SK-N-SH (cell line): Measurements from ENCODE around the gene FRRS1. TPM values are rescaled to one million over a fixed set of nuclear protein-coding genes. Genes with fewer than 3 reads are reported as not detected.

Source experiments
- CTCF ChIA-PET: fragments of 300-600, 350-600 bp; formaldehyde crosslinking; extraction: SDS; loops from one replicate; lab custom pipeline; 2021; lab: Yijun Ruan, JAX
- POLR2A ChIA-PET: fragments of 350-600 bp; sonication (Branson Sonifier 250); formaldehyde crosslinking; extraction: SDS; loops from one replicate; lab custom pipeline; 2020; ENCODE audit warnings: antibody characterized with exemption, inconsistent platforms; lab: Yijun Ruan, JAX
- DNase-seq: peaks from one replicate; pipeline ENCODE4 v3.0.0; 2012
- H2AFZ ChIP-seq: fragments of 200-600 bp; sonication (generic); 2 replicates; pipeline ENCODE4 v1.8.1; 2016; ENCODE audit warnings: antibody characterized with exemption, mild to moderate bottlenecking, low read depth
- H3F3A ChIP-seq: fragments of 200-600 bp; sonication (generic); replicated peaks from 2 replicates; pipeline ENCODE3; 2016; ENCODE audit warnings: antibody characterized with exemption, mild to moderate bottlenecking; ENCODE audit not compliant: insufficient read depth
- H3K27ac ChIP-seq, 2 experiments: fragments of 200-500 bp in 1 of 2; fragments of 200-600 bp in 1 of 2; sonication (Bioruptor generic) in 1 of 2; sonication (generic), shearing (Covaris generic) in 1 of 2; 2 replicates each; pipeline versions ENCODE4 v1.5.1 to v1.6.1; 2014 to 2016; ENCODE audit warnings: low read depth in 2 of 2, inconsistent platforms in 1 of 2, low read length in 1 of 2, mild to moderate bottlenecking in 1 of 2, mixed read lengths in 1 of 2
- H3K27me3 ChIP-seq: fragments of 200-600 bp; sonication (generic), shearing (Covaris generic); 2 replicates; pipeline ENCODE4 v1.6.1; 2016; ENCODE audit warnings: mixed run types; ENCODE audit not compliant: insufficient read depth
- H3K36me3 ChIP-seq, 2 experiments: fragments of 200-500 bp in 1 of 2; fragments of 200-600 bp in 1 of 2; sonication (Bioruptor generic) in 1 of 2; sonication (generic) in 1 of 2; replicated peaks in 1 of 2; 2 replicates each; pipeline versions ENCODE3 to v1.5.1; 2014 to 2016; ENCODE audit warnings: low read length in 1 of 2, mild to moderate bottlenecking in 1 of 2; ENCODE audit not compliant: insufficient read depth in 2 of 2, control insufficient read depth in 1 of 2
- H3K4me1 ChIP-seq, 2 experiments: fragments of 200-500 bp in 1 of 2; fragments of 200-600 bp in 1 of 2; sonication (Bioruptor generic) in 1 of 2; sonication (generic), shearing (Covaris generic) in 1 of 2; 2 replicates each; pipeline versions ENCODE4 v1.5.1 to v1.6.1; 2014 to 2016; ENCODE audit warnings: low read depth in 1 of 2, low read length in 1 of 2, mixed run types in 1 of 2; ENCODE audit not compliant: insufficient read depth in 2 of 2, control insufficient read depth in 1 of 2
- H3K4me2 ChIP-seq: fragments of 200-600 bp; sonication (generic), shearing (Covaris generic); 2 replicates; pipeline ENCODE4 v1.6.1; 2017; ENCODE audit warnings: mixed run types
- H3K4me3 ChIP-seq, 2 experiments: fragments of 200-500 bp in 1 of 2; fragments of 200-600 bp in 1 of 2; sonication (Bioruptor generic) in 1 of 2; sonication (generic), shearing (Covaris generic) in 1 of 2; 2 replicates each; pipeline versions ENCODE4 v1.5.1 to v1.8.1; 2014 to 2016; ENCODE audit warnings: low read depth in 2 of 2, inconsistent platforms in 1 of 2, low read length in 1 of 2, mild to moderate bottlenecking in 1 of 2, mixed read lengths in 1 of 2, moderate library complexity in 1 of 2
- H3K79me2 ChIP-seq: fragments of 200-600 bp; sonication (generic); 2 replicates; pipeline ENCODE4 v1.8.1; 2017; ENCODE audit warnings: mild to moderate bottlenecking; ENCODE audit not compliant: insufficient read depth
- H3K9ac ChIP-seq: fragments of 200-600 bp; sonication (generic); 2 replicates; pipeline ENCODE4 v1.6.1; 2017; ENCODE audit warnings: mixed run types
- H3K9me2 ChIP-seq: fragments of 200-600 bp; sonication (generic); 2 replicates; pipeline ENCODE4 v1.6.1; 2017; ENCODE audit warnings: mixed run types
- H3K9me3 ChIP-seq: fragments of 200-600 bp; sonication (generic); 2 replicates; pipeline ENCODE4 v1.6.1; 2017; ENCODE audit warnings: mixed run types, mild to moderate bottlenecking, moderate library complexity
- H4K20me1 ChIP-seq: fragments of 200-600 bp; sonication (generic); 2 replicates; pipeline ENCODE4 v1.6.1; 2017; ENCODE audit warnings: mild to moderate bottlenecking, mixed run types; ENCODE audit not compliant: insufficient read depth
- GATA2 ChIP-seq: sonication (generic); formaldehyde crosslinking; IDR thresholded peaks from 2 replicates; pipeline ENCODE4 v1.5.0; 2020; ENCODE audit warnings: mild to moderate bottlenecking, missing genetic modification reagents
- MAX ChIP-seq: IDR thresholded peaks from 2 replicates; pipeline ENCODE4 v1.4.0; 2012; ENCODE audit warnings: low read depth
- PBX3 ChIP-seq: IDR thresholded peaks from 2 replicates; pipeline ENCODE4; 2012
- REST ChIP-seq: IDR thresholded peaks from 2 replicates; pipeline ENCODE4 v1.6.1; 2012; ENCODE audit warnings: mild to moderate bottlenecking, low read depth, low read length, moderate library complexity
- SIN3A ChIP-seq: IDR thresholded peaks from 2 replicates; pipeline ENCODE4 v1.6.1; 2012; ENCODE audit warnings: low read depth, mild to moderate bottlenecking, low read length, moderate library complexity, borderline replicate concordance
- TCF12 ChIP-seq: IDR thresholded peaks from 2 replicates; pipeline ENCODE4 v1.4.0; 2012
- USF2 ChIP-seq: fragments of 150-350 bp; IDR thresholded peaks from 2 replicates; pipeline ENCODE4 v1.6.1; 2017; ENCODE audit warnings: antibody characterized with exemption, low read length, low read depth, borderline replicate concordance
- ZBTB33 ChIP-seq: IDR thresholded peaks from 2 replicates; pipeline ENCODE4 v1.4.0; 2012; ENCODE audit warnings: low read depth, borderline replicate concordance
- WGBS: methylation state at CpG from one replicate; pipeline ENCODE4 v1.1.6; 2017; ENCODE audit warnings: low lambda C conversion rate; 5-methylcytosine and 5-hydroxymethylcytosine counted together
- polyA plus RNA-seq, 3 experiments: library from polyadenylated mRNA; depleted of rRNA; stranded (reverse); fragments of >200 nt; gene quantifications; 2 replicates each; pipeline ENCODE4 v1.2.3, GENCODE V29; 2012

The FRRS1 gene
- polyA plus RNA-seq, 1 of the 3 experiments (the other 2 are of a cell fraction) = 1.9 TPM

GRCh38 chr1:99814373-99814900 lies 48.0 kb upstream of the FRRS1 start:
- Histone ChIP-seq H3K36me3 (no peaks in the 10 kb centered on the region), H3K9me2 (no peaks in the 10 kb centered on the region), H3K79me2 (no peaks in the 10 kb centered on the region), H4K20me1 (no peaks in the 10 kb centered on the region), H3K4me1 (no peaks in the 10 kb centered on the region), H2AFZ (no peak overlapping the region), H3K4me3 (no peak overlapping the region), H3K9ac (no peak overlapping the region), H3K27ac (no peak overlapping the region), H3K9me3 (no peaks in the 10 kb centered on the region), H3K27me3 (no peaks in the 10 kb centered on the region; the same call in 1 of the 2 replicates), H3K4me2 (no peak overlapping the region), H3F3A (no peaks in the 10 kb centered on the region)
- no peak for DNase-seq
- POLR2A ChIA-PET = no interaction called here
- CTCF ChIA-PET = interaction anchor here (1.3 kb wide), 1 partner anchor 645 kb away, joined by 3 read pairs; no protein-coding TSS in a partner anchor
- no peak for TF ChIP-seq SIN3A
- TF ChIP-seq REST = no peak
- TF ChIP-seq TCF12 = no peak
- no peak for TF ChIP-seq GATA2 (CRISPR knock-in tag)
- TF ChIP-seq USF2 = no peak
- TF ChIP-seq PBX3 = no peak
- no peak for TF ChIP-seq ZBTB33
- no peak for TF ChIP-seq MAX
- WGBS = 73% methylated on average over 3 of the region's 3 CpGs
